GM12865 (cell line): Measurements from ENCODE around the gene NXN.

Experiments used
- DNase-seq: peaks from one replicate; pipeline ENCODE4 v3.0.0; 2010; ENCODE audit warnings: low read depth
- H3K4me3 ChIP-seq: 2 replicates; pipeline ENCODE4 v1.5.1; 2011; ENCODE audit warnings: mild to moderate bottlenecking, low read depth, low read length, control low read depth
- CTCF ChIP-seq: IDR thresholded peaks from 2 replicates; pipeline ENCODE4 v1.5.1; 2011; ENCODE audit warnings: low read length, control low read depth, low read depth, inconsistent platforms; ENCODE audit not compliant: insufficient read depth; ENCODE audit errors: missing control alignments

The NXN gene

GRCh38 chr17:896953-897661, 82.5 kb downstream of the NXN start:
- TF ChIP-seq CTCF, result no peak
- DNase-seq, result no peak
- H3K4me3 ChIP-seq, result no peak overlapping the region

- no peak overlapping the region for H3K4me3 ChIP-seq
- TF ChIP-seq CTCF, result no peak
- no peak for DNase-seq
Observed at GRCh38 chr17:896454-896853, 83.1 kb downstream of the NXN start.

DNA sequence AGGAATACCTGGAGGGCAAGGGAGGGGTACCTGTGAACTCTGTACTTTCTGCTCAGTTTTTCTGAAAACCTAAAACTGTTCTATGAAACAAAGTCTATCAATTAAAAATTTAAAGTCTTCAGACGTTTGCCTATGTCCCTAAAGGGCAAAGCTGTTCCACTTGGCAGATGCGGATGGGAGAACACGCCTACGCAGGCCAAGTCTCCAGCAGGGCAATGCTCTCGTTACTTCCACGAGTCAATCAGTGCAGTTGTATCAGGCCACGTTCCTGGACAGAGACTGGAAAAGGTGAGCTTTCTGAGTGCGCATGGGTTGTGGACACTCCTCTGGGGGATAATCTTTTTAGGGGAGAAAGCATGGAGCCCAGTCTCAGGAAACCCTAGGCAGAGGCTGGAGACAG, 86.6 kb downstream of the NXN start:
- no peak overlapping the region for H3K4me3 ChIP-seq
- no peak for TF ChIP-seq CTCF
- no peak for DNase-seq

DNA sequence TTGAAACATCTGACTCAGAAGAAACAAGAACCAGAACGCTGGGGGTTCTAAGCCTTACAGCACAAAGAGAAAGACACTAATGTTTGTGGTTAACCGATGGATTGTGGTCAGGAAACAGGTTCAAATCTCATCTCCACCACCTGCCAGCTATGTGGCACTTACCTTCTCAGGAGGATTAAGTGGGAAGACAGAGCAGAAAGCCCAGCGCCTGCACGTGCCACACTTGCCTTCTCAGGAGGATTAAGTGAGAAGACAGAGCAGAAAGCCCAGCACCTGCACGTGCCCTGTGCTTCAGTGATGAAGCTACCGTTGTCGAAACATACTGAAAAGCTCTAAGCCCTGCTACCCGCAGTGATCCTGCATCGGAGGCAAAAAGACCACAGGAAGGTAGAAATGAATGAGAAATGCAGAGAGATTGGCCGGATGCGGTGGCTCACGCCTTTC, 90.6 kb downstream of the NXN start:
- TF ChIP-seq CTCF, result no peak
- H3K4me3 ChIP-seq, result no peak overlapping the region
- peak; percentile 50 for DNase-seq

DNA sequence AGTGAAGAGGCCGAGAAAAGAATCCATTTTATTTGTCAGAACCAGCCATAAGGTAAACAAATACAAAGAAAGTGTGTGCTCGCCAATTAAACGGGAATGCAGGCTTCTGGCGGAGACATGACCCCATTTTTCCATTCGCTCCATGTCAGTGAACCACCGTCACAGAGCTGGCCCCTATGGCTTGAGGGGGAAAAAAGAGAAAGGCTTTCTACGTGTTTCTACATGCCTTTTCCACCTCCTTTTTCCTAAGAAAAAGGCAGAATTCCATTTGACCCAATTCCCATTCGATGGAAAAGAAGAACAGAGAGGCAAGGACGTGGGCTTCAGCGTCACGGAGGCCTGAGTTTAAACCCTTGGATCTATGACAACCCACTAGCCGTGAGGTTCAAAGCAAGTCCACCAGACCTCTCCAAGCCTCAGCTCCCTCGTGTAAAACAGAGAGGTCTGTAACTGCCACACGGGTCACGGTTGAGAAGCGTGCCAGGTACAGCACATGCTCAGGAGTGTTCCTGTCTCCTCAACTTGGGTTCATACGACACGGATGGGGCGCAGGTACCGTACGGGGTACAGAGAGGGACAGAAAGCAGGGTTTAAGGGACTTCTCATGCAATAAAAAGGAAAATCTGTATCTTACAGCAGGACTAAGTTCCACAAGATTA, 91.9 kb downstream of the NXN start:
- no peak for DNase-seq
- TF ChIP-seq CTCF, result no peak
- H3K4me3 ChIP-seq, result no peak overlapping the region

DNA sequence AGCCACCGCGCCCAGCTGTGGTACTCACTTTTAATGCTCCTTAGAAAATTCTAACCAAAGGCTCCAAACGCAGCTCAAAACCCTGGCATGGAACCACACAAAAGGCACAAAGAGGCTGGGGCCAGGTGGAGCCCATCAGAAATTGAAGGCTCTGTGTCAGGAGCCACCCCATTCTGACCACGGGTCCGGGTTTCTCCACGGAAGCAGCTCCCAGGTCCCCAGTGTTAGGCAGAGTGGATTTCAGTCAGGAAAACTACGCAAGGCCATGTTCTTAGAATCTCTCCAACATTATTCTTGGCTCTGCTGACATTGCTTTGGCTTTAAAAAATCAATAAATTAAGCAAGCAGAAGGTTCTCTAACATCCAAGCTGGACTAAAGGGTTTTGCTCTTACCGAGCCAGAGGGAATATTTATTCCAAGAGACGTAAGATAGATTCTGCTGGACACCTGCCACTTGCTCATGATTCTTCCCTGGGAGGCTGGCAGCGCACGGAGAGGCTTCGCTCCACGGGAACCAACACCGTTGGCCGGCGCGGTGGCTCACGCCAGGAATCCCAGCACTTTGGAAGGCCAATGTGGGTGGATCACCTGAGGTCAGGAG, 93.5 kb downstream of the NXN start:
- DNase-seq, result no peak
- no peak overlapping the region for H3K4me3 ChIP-seq
- TF ChIP-seq CTCF, result no peak
